ENCODE data around the gene PI16.

PI16 gene

GRCh38 chr6:36979347-36979742, 24.8 kb downstream of the PI16 start:
- H3K27me3 ChIP-seq (ENCODE audit: insufficient read depth, poor library complexity, severe bottlenecking), result no peaks in the 10 kb centered on the region
- TF ChIP-seq SPI1 (IDR thresholded peaks at IDR 0.05; ENCODE audit: borderline replicate concordance, low read depth), result no peak
- no peak for TF ChIP-seq GABPA (IDR thresholded peaks at IDR 0.05; ENCODE audit: low read depth)
- TF ChIP-seq REST (IDR thresholded peaks at IDR 0.05; ENCODE audit: insufficient replicate concordance, low read depth), result no peak
- no peak for TF ChIP-seq CTCF (IDR thresholded peaks at IDR 0.05; ENCODE audit: insufficient read depth, low read length)
- no peak overlapping the region for H3K27ac ChIP-seq (replicated peaks)
- no peak overlapping the region for H3K4me3 ChIP-seq (replicated peaks; ENCODE audit: insufficient read depth, low read length)
- DNase-seq (ENCODE audit: low read depth in 1 of 2, low spot score in 1 of 2), result no peak

- H3K27me3 ChIP-seq (ENCODE audit: insufficient read depth, poor library complexity, severe bottlenecking), result no peaks in the 10 kb centered on the region
- H3K4me3 ChIP-seq (replicated peaks; ENCODE audit: insufficient read depth, low read length), result no peak overlapping the region
- TF ChIP-seq REST (IDR thresholded peaks at IDR 0.05; ENCODE audit: insufficient replicate concordance, low read depth) (no peak), POLR2AphosphoS5 (IDR thresholded peaks at IDR 0.05; ENCODE audit: low read depth) (no peak), GABPA (IDR thresholded peaks at IDR 0.05; ENCODE audit: low read depth) (no peak), SPI1 (IDR thresholded peaks at IDR 0.05; ENCODE audit: borderline replicate concordance, low read depth) (no peak), CTCF (IDR thresholded peaks at IDR 0.05; ENCODE audit: insufficient read depth, low read length) (no peak)
- no peak for DNase-seq (ENCODE audit: low read depth in 1 of 2, low spot score in 1 of 2)
- no peak overlapping the region for H3K27ac ChIP-seq (replicated peaks)
Observed at GRCh38 chr6:36980129-36980528, 25.6 kb downstream of the PI16 start.

- H3K4me3 ChIP-seq (replicated peaks; ENCODE audit: insufficient read depth, low read length), result no peak overlapping the region
- no peaks in the 10 kb centered on the region for H3K27me3 ChIP-seq (ENCODE audit: insufficient read depth, poor library complexity, severe bottlenecking)
- no peak for DNase-seq (ENCODE audit: low read depth in 1 of 2, low spot score in 1 of 2)
- H3K27ac ChIP-seq (replicated peaks), result no peak overlapping the region
- TF ChIP-seq SPI1 (IDR thresholded peaks at IDR 0.05; ENCODE audit: borderline replicate concordance, low read depth) (no peak), GABPA (IDR thresholded peaks at IDR 0.05; ENCODE audit: low read depth) (no peak), POLR2AphosphoS5 (IDR thresholded peaks at IDR 0.05; ENCODE audit: low read depth) (no peak), CTCF (IDR thresholded peaks at IDR 0.05; ENCODE audit: insufficient read depth, low read length) (no peak), REST (IDR thresholded peaks at IDR 0.05; ENCODE audit: insufficient replicate concordance, low read depth) (no peak)
Observed at GRCh38 chr6:36980876-36981619, 26.5 kb downstream of the PI16 start.
